Measurements from ENCODE around the gene SIRT3.
A peak's percentile ranks its signal among the peaks of the same experiment; 100 is the strongest.

Gene SIRT3

GRCh38 chr11:207863-208180 is 28.3 kb downstream of the SIRT3 start:
- peak overlapping the region; percentile 99 for H3K4me3 ChIP-seq (ENCODE audit: low read depth, low read length)

GRCh38 chr11:207208-207862 is 28.8 kb downstream of the SIRT3 start, which contains the start of the genes BET1L and RIC8A:
Gene BET1L, minus strand, starts transcription at chr11:207399. Its CDS starts 78 bp downstream, at chr11:207321.
Gene RIC8A, plus strand, starts transcription at chr11:207708. Its CDS starts 1,147 bp downstream, at chr11:208855.
- peak within 1 kb of the TSS; percentile 99 for H3K4me3 ChIP-seq (ENCODE audit: low read depth, low read length)
- peak; percentile 99 for DNase-seq (ENCODE audit: low read depth)

More at GRCh38 chr11:207863-208180, 28.3 kb downstream of the SIRT3 start:
- DNase-seq (ENCODE audit: low read depth): no peak

- H3K4me3 ChIP-seq (ENCODE audit: low read depth, low read length): peak overlapping the region; percentile 99
- no peak for DNase-seq (ENCODE audit: low read depth)
Observed at GRCh38 chr11:206526-207207, 29.5 kb downstream of the SIRT3 start.

- no peak for DNase-seq (ENCODE audit: low read depth)
- H3K4me3 ChIP-seq (ENCODE audit: low read depth, low read length): peak overlapping the region; percentile 99
Observed at GRCh38 chr11:206002-206384, 30.1 kb downstream of the SIRT3 start.

GRCh38 chr11:205221-206001 is 30.7 kb downstream of the SIRT3 start:
- DNase-seq (ENCODE audit: low read depth): no peak
- peak overlapping the region; percentile 99 for H3K4me3 ChIP-seq (ENCODE audit: low read depth, low read length)

- H3K4me3 ChIP-seq (ENCODE audit: low read depth, low read length): no peak overlapping the region
- DNase-seq (ENCODE audit: low read depth): no peak
Observed at GRCh38 chr11:204587-205109, 31.5 kb downstream of the SIRT3 start.

- no peak for DNase-seq (ENCODE audit: low read depth)
- no peak overlapping the region for H3K4me3 ChIP-seq (ENCODE audit: low read depth, low read length)
Observed at GRCh38 chr11:203945-204586, 32.1 kb downstream of the SIRT3 start.

GRCh38 chr11:203056-203944 is 32.8 kb downstream of the SIRT3 start:
- DNase-seq (ENCODE audit: low read depth): no peak
- no peak overlapping the region for H3K4me3 ChIP-seq (ENCODE audit: low read depth, low read length)

- DNase-seq (ENCODE audit: low read depth): no peak
- no peak overlapping the region for H3K4me3 ChIP-seq (ENCODE audit: low read depth, low read length)
Observed at GRCh38 chr11:202490-202889, 33.7 kb downstream of the SIRT3 start.

GRCh38 chr11:201966-202365 is 34.2 kb downstream of the SIRT3 start:
- no peak for DNase-seq (ENCODE audit: low read depth)
- H3K4me3 ChIP-seq (ENCODE audit: low read depth, low read length): no peak overlapping the region

GRCh38 chr11:200224-201003 is 35.7 kb downstream of the SIRT3 start:
- no peak for DNase-seq (ENCODE audit: low read depth)

GRCh38 chr11:199782-200181 is 36.4 kb downstream of the SIRT3 start:
- DNase-seq (ENCODE audit: low read depth): no peak
- H3K4me3 ChIP-seq (ENCODE audit: low read depth, low read length): no peak overlapping the region

More at GRCh38 chr11:200224-201003, 35.7 kb downstream of the SIRT3 start:
- no peak overlapping the region for H3K4me3 ChIP-seq (ENCODE audit: low read depth, low read length)

- DNase-seq (ENCODE audit: low read depth): no peak
Observed at GRCh38 chr11:199004-199581, 37.0 kb downstream of the SIRT3 start.

GRCh38 chr11:198236-198806 is 37.8 kb downstream of the SIRT3 start:
- no peak overlapping the region for H3K4me3 ChIP-seq (ENCODE audit: low read depth, low read length)
- DNase-seq (ENCODE audit: low read depth): no peak

More at GRCh38 chr11:199004-199581, 37.0 kb downstream of the SIRT3 start:
- H3K4me3 ChIP-seq (ENCODE audit: low read depth, low read length): no peak overlapping the region

- no peak for DNase-seq (ENCODE audit: low read depth)
- no peak overlapping the region for H3K4me3 ChIP-seq (ENCODE audit: low read depth, low read length)
Observed at GRCh38 chr11:197741-198235, 38.4 kb downstream of the SIRT3 start.

- DNase-seq (ENCODE audit: low read depth): no peak
- no peak overlapping the region for H3K4me3 ChIP-seq (ENCODE audit: low read depth, low read length)
Observed at GRCh38 chr11:196786-197731, 39.1 kb downstream of the SIRT3 start.

All from skeletal muscle cell (primary cell).